ENCODE results near the gene EPHA5.

EPHA5 gene

DNA sequence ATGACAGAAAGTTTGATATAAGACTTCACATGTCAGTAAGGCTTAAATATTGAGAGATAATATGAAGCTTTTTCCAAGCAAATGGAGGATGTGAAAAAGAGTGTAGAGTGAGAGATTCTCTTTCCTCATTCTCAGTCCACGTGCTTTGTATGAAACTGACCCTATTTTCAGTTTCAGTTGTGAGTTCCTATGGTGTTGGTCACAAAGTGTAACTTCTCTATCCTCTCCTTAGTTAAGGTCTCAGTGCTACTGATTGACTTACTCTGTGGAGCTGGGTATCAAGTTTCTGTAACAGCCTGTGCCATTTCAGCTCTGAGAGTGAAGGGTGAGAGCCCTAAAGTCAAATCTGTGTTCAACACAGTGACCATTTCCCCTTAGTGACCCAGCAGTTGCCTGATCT, 277.2 kb downstream of the EPHA5 start:
- DNase-seq (no peak), ATAC-seq (ENCODE audit: insufficient read depth, low read depth) (no peak)
- no peak overlapping the region for H3K9ac ChIP-seq (ENCODE audit: low read depth, low read length)
- peaks cover 21% of the 10 kb centered on the region for H3K9me3 ChIP-seq (ENCODE audit: insufficient read depth, low read length, severe bottlenecking)
- TF ChIP-seq, protein P1, sequence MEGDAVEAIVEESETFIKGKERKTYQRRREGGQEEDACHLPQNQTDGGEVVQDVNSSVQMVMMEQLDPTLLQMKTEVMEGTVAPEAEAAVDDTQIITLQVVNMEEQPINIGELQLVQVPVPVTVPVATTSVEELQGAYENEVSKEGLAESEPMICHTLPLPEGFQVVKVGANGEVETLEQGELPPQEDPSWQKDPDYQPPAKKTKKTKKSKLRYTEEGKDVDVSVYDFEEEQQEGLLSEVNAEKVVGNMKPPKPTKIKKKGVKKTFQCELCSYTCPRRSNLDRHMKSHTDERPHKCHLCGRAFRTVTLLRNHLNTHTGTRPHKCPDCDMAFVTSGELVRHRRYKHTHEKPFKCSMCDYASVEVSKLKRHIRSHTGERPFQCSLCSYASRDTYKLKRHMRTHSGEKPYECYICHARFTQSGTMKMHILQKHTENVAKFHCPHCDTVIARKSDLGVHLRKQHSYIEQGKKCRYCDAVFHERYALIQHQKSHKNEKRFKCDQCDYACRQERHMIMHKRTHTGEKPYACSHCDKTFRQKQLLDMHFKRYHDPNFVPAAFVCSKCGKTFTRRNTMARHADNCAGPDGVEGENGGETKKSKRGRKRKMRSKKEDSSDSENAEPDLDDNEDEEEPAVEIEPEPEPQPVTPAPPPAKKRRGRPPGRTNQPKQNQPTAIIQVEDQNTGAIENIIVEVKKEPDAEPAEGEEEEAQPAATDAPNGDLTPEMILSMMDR (IDR thresholded peaks at IDR 0.05; ENCODE audit: borderline replicate concordance, extremely low read depth, low read length, poor library complexity, severe bottlenecking) = no peak
- no peak for TF ChIP-seq EZH2 (IDR thresholded peaks at IDR 0.05; ENCODE audit: borderline replicate concordance, low read depth, low read length, severe bottlenecking)
- H3K79me2 ChIP-seq (ENCODE audit: insufficient read depth, low read length) = no peaks in the 10 kb centered on the region
- H2AFZ ChIP-seq (ENCODE audit: low read depth, low read length) = no peak overlapping the region
- H3K4me3 ChIP-seq (ENCODE audit: low read depth in 1 of 2, low read length in 2 of 2) = no peak overlapping the region
- no peaks in the 10 kb centered on the region for H3K4me1 ChIP-seq (ENCODE audit: insufficient read depth, low read length)
- H3K27me3 ChIP-seq (ENCODE audit: insufficient read depth, low read length, poor library complexity) = no peaks in the 10 kb centered on the region
- no peak overlapping the region for H3K4me2 ChIP-seq (ENCODE audit: insufficient read depth, low read length)
- H4K20me1 ChIP-seq (ENCODE audit: insufficient read depth, low read length) = no peaks in the 10 kb centered on the region
- H3K27ac ChIP-seq (ENCODE audit: low read length) = no peak overlapping the region
- H3K36me3 ChIP-seq (ENCODE audit: insufficient read depth, low read length) = peaks cover 4% of the 10 kb centered on the region; the same call in 1 of the 2 replicates

DNA sequence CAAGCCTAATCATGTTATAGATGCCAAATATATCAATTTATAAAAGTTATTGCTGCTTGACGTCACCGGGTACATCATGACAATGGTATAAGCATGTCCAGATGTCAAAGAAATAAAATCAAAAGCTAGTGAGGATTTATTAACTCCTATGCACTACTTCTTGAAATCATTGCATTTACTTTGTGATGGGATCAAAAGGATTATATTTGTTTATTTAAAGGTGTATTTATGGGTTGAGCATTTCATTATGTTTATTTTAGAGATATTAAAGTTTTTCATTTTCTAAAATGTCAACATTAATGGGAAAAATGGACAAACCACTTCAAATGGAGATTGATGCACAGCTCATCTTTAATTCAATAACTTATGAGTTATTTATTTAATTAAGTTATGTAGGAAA, 277.8 kb downstream of the EPHA5 start:
- Histone ChIP-seq H3K4me1 (ENCODE audit: insufficient read depth, low read length) (no peaks in the 10 kb centered on the region), H3K79me2 (ENCODE audit: insufficient read depth, low read length) (no peaks in the 10 kb centered on the region), H3K4me2 (ENCODE audit: insufficient read depth, low read length) (no peak overlapping the region), H3K36me3 (ENCODE audit: insufficient read depth, low read length) (no peaks in the 10 kb centered on the region), H3K4me3 (ENCODE audit: low read depth in 1 of 2, low read length in 2 of 2) (no peak overlapping the region), H3K9ac (ENCODE audit: low read depth, low read length) (no peak overlapping the region), H3K9me3 (ENCODE audit: insufficient read depth, low read length, severe bottlenecking) (peaks cover 15% of the 10 kb centered on the region), H3K27me3 (ENCODE audit: insufficient read depth, low read length, poor library complexity) (no peaks in the 10 kb centered on the region), H2AFZ (ENCODE audit: low read depth, low read length) (no peak overlapping the region), H3K27ac (ENCODE audit: low read length) (no peak overlapping the region), H4K20me1 (ENCODE audit: insufficient read depth, low read length) (no peaks in the 10 kb centered on the region)
- TF ChIP-seq EZH2 (IDR thresholded peaks at IDR 0.05; ENCODE audit: borderline replicate concordance, low read depth, low read length, severe bottlenecking) = no peak
- TF ChIP-seq, protein P1 (IDR thresholded peaks at IDR 0.05; ENCODE audit: borderline replicate concordance, extremely low read depth, low read length, poor library complexity, severe bottlenecking) = no peak
- ATAC-seq (ENCODE audit: insufficient read depth, low read depth) (no peak), DNase-seq (no peak)

DNA sequence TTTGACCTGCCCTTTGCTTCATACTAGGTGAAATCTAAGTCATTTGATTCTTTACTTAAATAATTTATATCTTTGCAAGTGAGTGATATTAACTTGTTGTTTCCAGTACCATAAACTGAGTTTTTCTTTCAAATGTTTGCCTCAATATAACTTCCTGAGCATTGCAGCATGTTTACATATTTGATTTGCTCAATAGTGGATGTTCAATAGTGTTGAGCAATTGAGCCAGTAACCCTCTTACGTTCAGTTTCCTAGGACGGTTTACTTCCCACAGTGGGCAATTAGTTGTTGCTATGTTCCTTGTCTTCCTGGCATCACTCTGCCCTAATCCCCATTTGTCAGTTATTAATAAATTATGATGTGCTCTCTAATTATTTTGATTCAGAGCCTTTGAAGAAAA, 278.5 kb downstream of the EPHA5 start:
- ATAC-seq (ENCODE audit: insufficient read depth, low read depth) (no peak), DNase-seq (no peak)
- TF ChIP-seq EZH2 (IDR thresholded peaks at IDR 0.05; ENCODE audit: borderline replicate concordance, low read depth, low read length, severe bottlenecking) = no peak
- TF ChIP-seq, protein P1 (IDR thresholded peaks at IDR 0.05; ENCODE audit: borderline replicate concordance, extremely low read depth, low read length, poor library complexity, severe bottlenecking) = no peak
- Histone ChIP-seq H4K20me1 (ENCODE audit: insufficient read depth, low read length) (no peaks in the 10 kb centered on the region), H3K9ac (ENCODE audit: low read depth, low read length) (no peak overlapping the region), H3K4me2 (ENCODE audit: insufficient read depth, low read length) (no peak overlapping the region), H3K36me3 (ENCODE audit: insufficient read depth, low read length) (no peaks in the 10 kb centered on the region), H3K4me3 (ENCODE audit: low read depth in 1 of 2, low read length in 2 of 2) (no peak overlapping the region), H3K9me3 (ENCODE audit: insufficient read depth, low read length, severe bottlenecking) (peaks cover 10% of the 10 kb centered on the region), H3K4me1 (ENCODE audit: insufficient read depth, low read length) (no peaks in the 10 kb centered on the region), H2AFZ (ENCODE audit: low read depth, low read length) (no peak overlapping the region), H3K27ac (ENCODE audit: low read length) (no peak overlapping the region), H3K79me2 (ENCODE audit: insufficient read depth, low read length) (no peaks in the 10 kb centered on the region), H3K27me3 (ENCODE audit: insufficient read depth, low read length, poor library complexity) (no peaks in the 10 kb centered on the region)

DNA sequence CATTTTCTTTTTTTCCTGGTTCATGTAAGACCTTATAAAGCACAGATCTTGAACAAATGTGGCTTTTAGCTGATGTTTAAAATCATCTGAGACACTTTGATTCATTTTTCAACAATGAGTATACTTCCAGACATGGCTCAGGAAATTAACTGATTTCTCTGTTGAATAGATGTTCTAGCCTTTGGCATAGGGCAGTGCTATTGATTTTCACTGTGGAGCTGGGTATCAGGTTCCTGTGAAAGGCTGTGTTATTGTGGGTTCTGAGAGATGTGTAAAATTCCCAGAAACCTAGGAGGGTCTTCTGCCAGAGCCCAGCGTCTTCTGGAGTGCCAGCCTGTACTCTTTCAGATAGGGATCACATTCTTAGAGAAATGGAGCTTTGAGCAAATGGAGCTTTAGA, 278.9 kb downstream of the EPHA5 start:
- Histone ChIP-seq H3K36me3 (ENCODE audit: insufficient read depth, low read length) (no peaks in the 10 kb centered on the region), H3K9me3 (ENCODE audit: insufficient read depth, low read length, severe bottlenecking) (peaks cover 7% of the 10 kb centered on the region), H3K4me3 (ENCODE audit: low read depth in 1 of 2, low read length in 2 of 2) (no peak overlapping the region), H3K4me1 (ENCODE audit: insufficient read depth, low read length) (no peaks in the 10 kb centered on the region), H3K27me3 (ENCODE audit: insufficient read depth, low read length, poor library complexity) (no peaks in the 10 kb centered on the region), H4K20me1 (ENCODE audit: insufficient read depth, low read length) (no peaks in the 10 kb centered on the region), H3K27ac (ENCODE audit: low read length) (no peak overlapping the region), H2AFZ (ENCODE audit: low read depth, low read length) (no peak overlapping the region), H3K4me2 (ENCODE audit: insufficient read depth, low read length) (no peak overlapping the region), H3K9ac (ENCODE audit: low read depth, low read length) (no peak overlapping the region), H3K79me2 (ENCODE audit: insufficient read depth, low read length) (no peaks in the 10 kb centered on the region)
- ATAC-seq (ENCODE audit: insufficient read depth, low read depth) = no peak; the same call in 2 of the 3 replicates
- TF ChIP-seq EZH2 (IDR thresholded peaks at IDR 0.05; ENCODE audit: borderline replicate concordance, low read depth, low read length, severe bottlenecking) = no peak
- TF ChIP-seq, protein P1 (IDR thresholded peaks at IDR 0.05; ENCODE audit: borderline replicate concordance, extremely low read depth, low read length, poor library complexity, severe bottlenecking) = no peak
- DNase-seq = no peak

Data from DND-41 (cell line).